Gastrocnemius medialis (tissue), 4 donors: ENCODE measurements around the gene APEH. TPM values are rescaled to one million over a fixed set of nuclear protein-coding genes. Genes with fewer than 3 reads are reported as not detected.

Source experiments
- ATAC-seq, 2 donors: fragments of 150-250 bp; one replicate each; pipeline ENCODE4 v1.9.1; 2016
- DNase-seq, 2 donors: peaks; one replicate each; pipeline ENCODE4 v3.0.0-alpha.2; 2019
- H3K27ac ChIP-seq, 4 donors: fragments of 200-600 bp; sonication (generic); 1 replicate in 1 of 4; 2 replicates in 3 of 4; pipeline ENCODE4 v1.5.1; 2016 to 2018; ENCODE audit warnings: mild to moderate bottlenecking in 2 of 4, moderate library complexity in 1 of 4
- H3K27me3 ChIP-seq, 3 donors: fragments of 200-600 bp; sonication (generic) in 2 of 3; 1 replicate in 1 of 3; 2 replicates in 2 of 3; pipeline versions ENCODE4 v1.5.1 to v1.6.0; 2016 to 2019; ENCODE audit warnings: mild to moderate bottlenecking in 1 of 3, moderate library complexity in 1 of 3
- H3K36me3 ChIP-seq, 2 donors: fragments of 200-600 bp; sonication (generic) in 1 of 2; one replicate each; pipeline ENCODE4 v1.5.1; 2017 to 2018
- H3K4me1 ChIP-seq, 2 donors: fragments of 200-600 bp; sonication (generic) in 1 of 2; one replicate each; pipeline ENCODE4 v1.5.1; 2016 to 2017; ENCODE audit warnings: mild to moderate bottlenecking in 2 of 2
- H3K4me3 ChIP-seq, 4 donors: fragments of 200-600 bp; sonication (generic) in 3 of 4; 1 replicate in 1 of 4; 2 replicates in 3 of 4; pipeline ENCODE4 v1.5.1; 2016 to 2019; ENCODE audit warnings: mild to moderate bottlenecking in 2 of 4
- H3K9me3 ChIP-seq, 3 donors: fragments of 200-600 bp; sonication (generic) in 2 of 3; 1 replicate in 1 of 3; 2 replicates in 2 of 3; pipeline ENCODE4 v1.5.1; 2016 to 2019
- POLR2A ChIP-seq, 2 donors: fragments of 450-650 bp; IDR thresholded peaks; one replicate each; pipeline ENCODE4 v1.6.1; 2017; ENCODE audit warnings: antibody characterized with exemption in 2 of 2, mild to moderate bottlenecking in 2 of 2, moderate library complexity in 2 of 2
- in situ Hi-C, 4 donors: fragments of 200-750 bp; cut with MboI; loops; one replicate each; pipeline versions ENCODE4 v1.15.0 to v1.8.0; 2017; ENCODE audit warnings: low sequenced_read_pairs in 4 of 4
- intact Hi-C: fragments of 100-400 bp; cut with DNase I; formaldehyde crosslinking; loops from one replicate; pipeline ENCODE4 v1.15.1; 2023; ENCODE audit warnings: low total_unique reads
- total RNA-seq, 4 donors: library from RNA; depleted of rRNA; stranded (reverse); fragments of >200 nt; gene quantifications; one replicate each; pipeline versions ENCODE4 v1.1.0 to v1.2.3, GENCODE V29; 2016
- TF ChIP-seq, protein P1 (sequence below), 5 experiments: fragments of 450-650 bp in 3 of 5; fragments of 200-600 bp in 2 of 5; sonication (generic) in 2 of 5; IDR thresholded peaks in 4 of 5; conservative IDR thresholded peaks in 1 of 5; 1 replicate in 4 of 5; 2 replicates in 1 of 5; pipeline ENCODE4 v1.5.1; 2016 to 2019; ENCODE audit warnings: antibody characterized with exemption in 5 of 5, mild to moderate bottlenecking in 3 of 5, moderate library complexity in 3 of 5

APEH gene
- total RNA-seq, 4 donors from 2014 or later, result 103 to 140 (median 108) TPM

DNA sequence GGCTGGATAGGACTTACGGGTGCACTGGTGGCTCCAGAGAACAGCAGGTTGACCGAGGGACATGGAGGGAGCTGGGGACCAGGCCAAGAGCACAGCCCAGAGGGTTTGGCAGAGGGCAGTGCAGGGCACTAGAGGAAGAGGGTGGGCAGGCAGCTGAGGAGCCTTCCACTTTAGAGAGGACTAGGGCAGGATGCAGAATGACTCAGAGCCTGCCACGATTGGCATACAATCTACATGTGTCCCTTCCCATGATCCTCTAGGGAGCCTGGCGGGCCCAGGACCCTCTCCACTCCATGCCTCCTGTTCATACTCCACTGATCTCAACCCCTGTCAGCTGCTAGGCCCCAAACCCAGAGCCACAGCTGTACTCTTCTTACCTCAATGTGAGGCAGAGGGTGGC lies 14.4 kb upstream of the APEH start:
- intact Hi-C loops, result no loop called here
- TF ChIP-seq, protein P1, sequence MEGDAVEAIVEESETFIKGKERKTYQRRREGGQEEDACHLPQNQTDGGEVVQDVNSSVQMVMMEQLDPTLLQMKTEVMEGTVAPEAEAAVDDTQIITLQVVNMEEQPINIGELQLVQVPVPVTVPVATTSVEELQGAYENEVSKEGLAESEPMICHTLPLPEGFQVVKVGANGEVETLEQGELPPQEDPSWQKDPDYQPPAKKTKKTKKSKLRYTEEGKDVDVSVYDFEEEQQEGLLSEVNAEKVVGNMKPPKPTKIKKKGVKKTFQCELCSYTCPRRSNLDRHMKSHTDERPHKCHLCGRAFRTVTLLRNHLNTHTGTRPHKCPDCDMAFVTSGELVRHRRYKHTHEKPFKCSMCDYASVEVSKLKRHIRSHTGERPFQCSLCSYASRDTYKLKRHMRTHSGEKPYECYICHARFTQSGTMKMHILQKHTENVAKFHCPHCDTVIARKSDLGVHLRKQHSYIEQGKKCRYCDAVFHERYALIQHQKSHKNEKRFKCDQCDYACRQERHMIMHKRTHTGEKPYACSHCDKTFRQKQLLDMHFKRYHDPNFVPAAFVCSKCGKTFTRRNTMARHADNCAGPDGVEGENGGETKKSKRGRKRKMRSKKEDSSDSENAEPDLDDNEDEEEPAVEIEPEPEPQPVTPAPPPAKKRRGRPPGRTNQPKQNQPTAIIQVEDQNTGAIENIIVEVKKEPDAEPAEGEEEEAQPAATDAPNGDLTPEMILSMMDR (IDR thresholded peaks at IDR 0.05 in 4 of 5, conservative IDR thresholded peaks at IDR 0.05 in 1 of 5), result no peak
- TF ChIP-seq POLR2A (IDR thresholded peaks at IDR 0.05), result no peak
- H3K27me3 ChIP-seq, result no peaks in the 10 kb centered on the region
- H3K27ac ChIP-seq, result no peak overlapping the region
- H3K4me3 ChIP-seq, result no peak overlapping the region
- in situ Hi-C loops, result no loop called here
- H3K36me3 ChIP-seq, result no peaks in the 10 kb centered on the region
- H3K4me1 ChIP-seq, result no peaks in the 10 kb centered on the region
- ATAC-seq (no peak), DNase-seq (no peak)
- no peaks in the 10 kb centered on the region for H3K9me3 ChIP-seq

DNA sequence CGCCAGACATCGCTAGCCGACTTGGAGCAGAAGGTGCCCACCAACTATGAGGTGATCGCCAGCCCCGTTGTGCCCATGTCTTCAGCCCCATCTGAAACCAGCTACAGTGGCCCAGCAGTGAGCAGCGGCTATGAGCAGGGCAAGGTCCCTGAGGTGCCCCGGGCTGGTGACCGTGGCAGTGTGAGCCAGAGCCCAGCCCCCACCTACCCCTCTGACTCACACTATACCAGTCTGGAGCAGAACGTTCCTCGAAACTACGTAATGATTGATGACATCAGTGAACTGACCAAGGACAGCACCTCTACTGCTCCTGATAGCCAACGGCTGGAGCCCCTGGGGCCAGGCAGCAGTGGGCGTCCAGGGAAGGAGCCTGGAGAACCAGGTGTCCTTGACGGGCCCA lies 12.9 kb upstream of the APEH start:
- no peak for ATAC-seq
- TF ChIP-seq, protein P1 (IDR thresholded peaks at IDR 0.05 in 4 of 5, conservative IDR thresholded peaks at IDR 0.05 in 1 of 5), result no peak
- no peak for TF ChIP-seq POLR2A (IDR thresholded peaks at IDR 0.05)
- intact Hi-C loops, result no loop called here

DNA sequence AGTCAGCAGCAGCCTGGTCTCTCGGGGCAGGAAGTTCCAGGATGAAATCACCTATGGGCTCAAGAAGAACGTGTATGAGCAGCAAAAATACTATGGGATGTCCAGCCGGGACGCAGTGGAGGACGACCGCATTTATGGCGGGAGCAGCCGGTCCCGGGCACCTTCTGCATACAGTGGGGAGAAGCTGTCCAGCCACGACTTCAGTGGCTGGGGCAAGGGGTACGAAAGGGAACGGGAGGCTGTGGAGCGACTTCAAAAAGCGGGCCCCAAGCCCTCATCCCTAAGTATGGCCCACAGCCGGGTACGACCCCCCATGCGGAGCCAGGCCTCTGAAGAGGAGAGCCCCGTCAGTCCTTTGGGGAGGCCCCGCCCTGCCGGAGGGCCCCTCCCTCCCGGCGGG lies 12.1 kb upstream of the APEH start:
- no peak for TF ChIP-seq POLR2A (IDR thresholded peaks at IDR 0.05)
- TF ChIP-seq, protein P1 (IDR thresholded peaks at IDR 0.05 in 4 of 5, conservative IDR thresholded peaks at IDR 0.05 in 1 of 5), result no peak
- in situ Hi-C loops (no loop called here), intact Hi-C loops (no loop called here)
- ATAC-seq (no peak), DNase-seq (no peak)
- Histone ChIP-seq H3K9me3 (no peaks in the 10 kb centered on the region), H3K27me3 (no peaks in the 10 kb centered on the region), H3K27ac (no peak overlapping the region), H3K4me1 (no peaks in the 10 kb centered on the region), H3K36me3 (no peaks in the 10 kb centered on the region), H3K4me3 (no peak overlapping the region)

More for the DNA sequence above, 12.9 kb upstream of the APEH start:
- Histone ChIP-seq H3K27ac (no peak overlapping the region), H3K4me1 (no peaks in the 10 kb centered on the region), H3K4me3 (no peak overlapping the region), H3K36me3 (no peaks in the 10 kb centered on the region), H3K9me3 (no peaks in the 10 kb centered on the region), H3K27me3 (no peaks in the 10 kb centered on the region)
- in situ Hi-C loops, result no loop called here
- DNase-seq, result no peak

DNA sequence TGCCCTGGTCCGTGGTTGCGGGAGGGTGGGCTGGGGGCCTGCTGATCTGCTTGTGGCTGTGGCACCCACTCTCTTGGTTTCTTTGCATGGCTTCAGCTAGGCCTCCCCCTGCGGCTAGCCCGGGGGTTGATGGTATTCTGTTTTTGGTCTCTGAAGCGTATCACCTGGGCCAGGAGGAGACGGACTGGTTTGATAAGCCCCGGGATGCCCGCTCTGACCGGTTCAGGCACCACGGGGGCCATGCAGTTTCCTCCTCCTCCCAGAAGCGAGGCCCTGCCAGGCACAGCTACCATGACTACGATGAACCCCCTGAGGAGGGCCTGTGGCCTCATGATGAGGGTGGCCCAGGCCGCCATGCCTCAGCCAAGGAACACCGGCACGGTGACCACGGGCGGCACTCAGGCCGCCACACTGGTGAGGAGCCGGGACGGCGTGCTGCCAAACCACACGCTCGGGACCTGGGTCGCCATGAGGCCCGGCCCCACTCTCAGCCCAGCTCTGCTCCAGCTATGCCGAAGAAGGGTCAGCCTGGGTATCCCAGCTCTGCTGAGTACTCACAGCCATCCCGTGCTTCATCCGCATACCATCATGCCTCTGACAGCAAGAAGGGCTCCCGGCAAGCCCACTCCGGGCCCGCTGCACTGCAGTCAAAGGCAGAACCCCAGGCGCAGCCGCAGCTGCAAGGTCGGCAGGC lies 11.3 kb upstream of the APEH start:
- H3K9me3 ChIP-seq, result no peaks in the 10 kb centered on the region
- no peak for ATAC-seq
- DNase-seq, result no peak
- intact Hi-C loops (no loop called here), in situ Hi-C loops (no loop called here)
- no peaks in the 10 kb centered on the region for H3K4me1 ChIP-seq
- H3K27me3 ChIP-seq, result no peaks in the 10 kb centered on the region
- no peak overlapping the region for H3K4me3 ChIP-seq
- H3K27ac ChIP-seq, result no peak overlapping the region
- H3K36me3 ChIP-seq, result no peaks in the 10 kb centered on the region
- no peak for TF ChIP-seq POLR2A (IDR thresholded peaks at IDR 0.05)
- TF ChIP-seq, protein P1 (IDR thresholded peaks at IDR 0.05 in 4 of 5, conservative IDR thresholded peaks at IDR 0.05 in 1 of 5), result no peak

DNA sequence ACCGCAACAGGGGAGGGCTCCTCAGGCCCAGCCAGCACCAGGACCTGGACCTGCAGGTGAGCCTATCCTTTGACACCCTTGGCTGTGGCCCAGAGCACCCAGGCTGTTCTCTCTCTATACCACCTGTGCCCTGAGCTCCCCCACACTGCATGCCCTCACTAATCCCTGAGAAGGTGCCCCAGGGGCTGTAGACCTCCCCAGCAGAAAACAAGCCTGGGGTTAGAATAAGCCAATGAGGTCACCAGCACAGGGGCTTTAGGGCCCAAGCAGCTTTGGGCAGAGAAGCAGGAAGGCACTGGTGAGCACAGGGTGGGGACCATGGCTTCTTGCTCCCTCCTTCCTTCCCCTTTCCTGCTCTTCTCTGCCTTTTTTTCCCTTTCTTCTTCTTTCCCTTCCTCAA lies 10.3 kb upstream of the APEH start:
- no peak for DNase-seq
- H3K27ac ChIP-seq, result no peak overlapping the region
- H3K9me3 ChIP-seq, result no peaks in the 10 kb centered on the region
- H3K4me3 ChIP-seq, result no peak overlapping the region
- ATAC-seq, result no peak
- peaks cover 0 to 3% (median 0%) of the 10 kb centered on the region in 3 donors for H3K27me3 ChIP-seq
- TF ChIP-seq POLR2A (IDR thresholded peaks at IDR 0.05), result no peak
- TF ChIP-seq, protein P1 (IDR thresholded peaks at IDR 0.05 in 4 of 5, conservative IDR thresholded peaks at IDR 0.05 in 1 of 5), result no peak
- no peaks in the 10 kb centered on the region for H3K36me3 ChIP-seq
- H3K4me1 ChIP-seq, result no peaks in the 10 kb centered on the region
- intact Hi-C loops (no loop called here), in situ Hi-C loops (no loop called here)
